Umbilical cord (tissue), 2 donors: ENCODE results near the gene NPTX1. TPM values are rescaled to one million over a fixed set of nuclear protein-coding genes. Genes with fewer than 3 reads are reported as not detected.

Experiments used
- DNase-seq: peaks from one replicate; pipeline ENCODE4 v3.0.0-alpha.2; 2015; ENCODE audit warnings: low spot score
- total RNA-seq: library from RNA; depleted of rRNA; stranded (reverse); fragments of >200 nt; gene quantifications from one replicate; pipeline ENCODE4 v1.2.3, GENCODE V29; 2014; ENCODE audit warnings: low replicate concordance; ENCODE audit not compliant: insufficient read depth

NPTX1 gene
- total RNA-seq, 1 donor from 2014 or later, result 0.48 TPM

DNA sequence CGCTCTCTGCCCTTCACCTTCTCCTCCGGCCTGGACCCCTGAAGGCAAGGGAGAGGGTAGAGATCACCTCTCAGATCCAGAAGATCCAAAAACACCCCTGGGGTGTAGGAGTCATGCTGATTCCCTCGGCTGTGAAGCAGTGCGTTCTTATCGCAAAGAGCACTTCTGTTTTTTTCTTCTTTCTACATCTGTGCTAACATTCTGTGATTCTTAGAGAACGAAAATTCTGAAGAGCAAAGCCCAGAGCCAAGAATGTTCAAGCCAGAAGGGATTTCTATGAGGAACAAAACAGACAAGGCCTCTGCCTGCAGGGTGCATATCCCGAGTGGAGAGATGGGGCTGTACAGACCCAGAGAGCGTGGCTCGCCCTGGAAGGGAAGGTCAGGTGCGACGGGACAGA, 17.2 kb downstream of the NPTX1 start:
- no peak for DNase-seq

DNA sequence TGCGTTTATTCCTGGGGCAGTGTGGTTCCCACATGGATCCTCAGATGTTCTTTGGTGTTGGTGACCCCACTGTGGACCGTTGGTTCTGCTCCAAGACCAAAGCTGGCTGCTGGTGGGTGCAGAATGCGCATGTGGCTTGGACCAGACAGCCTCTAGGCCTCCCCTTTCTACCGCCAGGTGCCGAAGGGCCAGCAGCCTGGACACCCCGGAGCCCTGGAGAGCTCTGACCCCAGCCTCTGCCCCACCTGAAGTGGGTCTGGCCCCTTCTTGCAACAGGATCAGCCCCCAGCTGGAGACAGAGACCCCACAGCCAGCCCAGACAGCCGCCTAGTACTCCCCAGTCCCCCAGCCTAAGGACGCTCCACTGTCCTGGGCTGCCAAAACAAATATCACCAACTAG, 18.4 kb downstream of the NPTX1 start:
- no peak for DNase-seq

DNA sequence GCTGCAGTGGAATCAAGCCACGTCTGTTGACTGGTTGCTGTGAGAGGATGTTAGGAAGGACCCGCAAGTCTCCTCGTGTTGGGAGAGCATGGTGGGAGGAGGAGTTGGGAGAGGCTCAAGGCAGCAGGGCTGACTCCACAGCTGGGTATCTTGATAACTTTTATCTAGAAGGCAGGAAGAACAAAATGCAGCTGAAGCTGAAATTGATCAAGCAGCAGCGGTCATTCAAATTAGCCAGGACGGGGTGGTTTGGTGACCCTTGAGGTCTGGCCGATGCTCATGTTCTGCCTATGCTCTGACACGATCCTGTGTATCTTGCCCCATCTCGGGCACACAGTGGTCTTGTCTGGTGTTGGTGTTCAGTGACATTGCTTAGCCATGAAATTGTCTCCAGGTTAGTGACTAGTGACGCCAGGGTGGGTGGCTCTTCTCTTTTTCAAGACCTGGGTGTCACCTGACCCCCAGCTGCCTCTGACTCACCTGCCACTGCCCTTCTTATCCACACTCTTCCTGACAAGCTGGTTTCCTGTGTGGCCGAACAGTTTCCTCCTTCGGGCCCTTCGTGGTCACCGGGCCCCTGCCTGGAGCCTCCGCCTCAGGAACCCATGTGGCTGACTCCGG, 19.1 kb downstream of the NPTX1 start:
- no peak for DNase-seq

DNA sequence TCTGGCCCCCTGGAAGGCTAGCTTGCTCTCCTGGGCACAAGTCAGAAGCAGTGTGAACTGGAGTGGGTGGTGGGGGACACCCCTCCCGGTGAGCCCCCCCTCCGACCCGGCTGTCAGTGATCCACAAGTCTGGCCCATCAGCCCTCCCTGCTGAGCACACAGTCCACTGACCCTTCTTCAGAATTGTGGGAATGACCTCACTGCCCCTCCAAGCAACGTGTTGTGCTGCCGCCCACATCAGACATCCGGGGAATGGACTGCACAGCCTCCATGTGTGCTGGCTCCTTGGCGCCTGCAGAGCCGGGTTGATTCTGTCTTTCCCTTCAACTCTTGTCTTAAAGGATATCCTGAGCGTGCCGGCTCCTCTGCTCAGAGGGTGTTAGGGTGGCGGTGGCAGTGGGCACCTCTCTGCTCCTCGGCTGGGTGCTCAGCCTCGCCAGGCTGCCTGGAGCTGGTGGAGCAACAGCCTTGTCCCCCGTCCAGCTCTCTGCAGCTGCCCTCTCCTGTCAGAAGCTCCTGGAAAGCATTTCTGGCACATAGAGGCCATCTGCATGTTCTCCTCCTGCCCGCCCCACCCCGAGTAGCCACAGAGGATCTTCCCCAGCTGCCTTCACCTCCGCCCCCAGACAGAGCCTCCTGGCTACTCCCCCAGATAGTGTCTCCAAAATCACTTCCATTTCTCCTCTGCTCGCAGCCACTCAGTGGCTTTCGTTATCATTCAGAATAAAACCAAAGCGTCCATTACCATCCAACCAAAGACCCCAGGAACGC, 19.8 kb downstream of the NPTX1 start:
- peak; percentile 71 for DNase-seq

DNA sequence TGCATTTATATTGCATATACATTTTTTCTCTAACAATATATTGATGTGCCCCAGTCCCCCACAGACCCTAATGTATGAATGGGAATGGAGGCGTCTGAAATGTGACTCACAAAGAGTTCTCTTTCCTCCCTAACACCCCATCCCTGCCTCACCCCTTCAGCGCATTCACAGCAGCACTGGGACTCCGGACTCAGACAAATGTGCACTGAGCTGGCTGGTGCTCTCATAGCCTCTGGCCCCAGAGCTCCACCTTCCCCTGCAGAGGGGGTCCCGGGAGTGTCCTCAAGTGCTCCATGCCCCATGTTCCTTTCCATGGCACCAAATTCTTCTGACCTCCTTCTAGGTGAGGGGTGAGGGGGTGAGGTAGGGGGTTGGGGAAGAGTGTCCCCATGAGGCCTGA, 20.6 kb downstream of the NPTX1 start:
- DNase-seq, result no peak

DNA sequence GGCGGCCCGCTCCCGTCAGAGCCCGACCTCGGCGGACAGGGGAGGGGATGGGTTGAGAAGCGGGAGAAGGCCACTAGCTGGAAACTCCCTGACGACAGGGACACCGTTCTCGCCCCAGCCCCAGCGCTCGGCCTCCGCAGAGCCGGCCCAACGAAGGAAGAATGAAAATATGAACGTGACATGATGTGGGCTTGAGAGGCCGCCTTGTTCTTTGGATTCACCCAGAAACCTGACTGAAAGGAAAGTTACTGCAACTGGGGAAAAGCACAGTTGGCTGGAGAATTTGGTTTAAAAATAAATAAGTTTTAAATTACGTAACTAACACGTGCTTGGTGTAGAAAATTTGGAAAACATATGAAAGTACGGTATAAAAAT, 21.1 kb downstream of the NPTX1 start:
- DNase-seq, result no peak

DNA sequence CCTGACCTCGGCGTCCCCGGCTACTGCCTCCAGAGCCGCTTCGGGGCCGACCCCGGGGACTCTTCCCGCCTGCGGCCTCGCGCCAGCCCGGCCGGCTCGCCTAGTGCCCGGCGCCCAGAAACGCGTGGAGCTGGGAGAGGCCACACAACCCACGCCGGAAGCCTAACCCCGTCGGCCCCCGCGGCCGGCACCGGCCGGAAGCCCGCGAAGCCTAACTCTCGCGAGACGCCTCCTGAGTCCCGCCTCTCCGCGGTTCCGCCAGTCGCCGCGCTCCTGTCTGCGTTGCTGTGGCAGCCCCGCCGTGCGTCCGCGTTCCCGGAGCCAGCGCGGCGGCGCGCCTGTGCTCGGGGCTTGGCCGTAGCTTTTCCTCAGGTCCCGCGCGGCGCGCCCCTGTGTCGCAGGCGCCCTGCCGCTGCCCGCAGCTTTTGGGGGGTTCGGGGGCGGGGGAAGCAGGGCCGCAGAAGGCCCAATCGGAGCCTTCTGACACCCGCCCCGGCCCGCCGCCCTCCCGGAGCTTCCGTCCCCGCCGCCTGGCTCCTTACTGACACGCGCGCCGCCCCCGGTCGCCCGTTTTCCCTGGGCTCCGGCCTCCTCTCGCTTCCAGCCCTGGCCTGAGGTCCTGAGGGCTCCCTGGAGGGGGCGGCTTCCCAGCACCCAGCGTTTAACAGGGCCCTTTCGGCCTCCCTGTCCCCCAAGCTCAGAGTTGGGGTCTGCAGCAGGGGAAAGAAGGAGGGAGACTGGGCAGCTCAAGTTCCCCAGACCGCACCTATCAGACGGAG, 21.7 kb downstream of the NPTX1 start:
- peak; percentile 97 for DNase-seq

DNA sequence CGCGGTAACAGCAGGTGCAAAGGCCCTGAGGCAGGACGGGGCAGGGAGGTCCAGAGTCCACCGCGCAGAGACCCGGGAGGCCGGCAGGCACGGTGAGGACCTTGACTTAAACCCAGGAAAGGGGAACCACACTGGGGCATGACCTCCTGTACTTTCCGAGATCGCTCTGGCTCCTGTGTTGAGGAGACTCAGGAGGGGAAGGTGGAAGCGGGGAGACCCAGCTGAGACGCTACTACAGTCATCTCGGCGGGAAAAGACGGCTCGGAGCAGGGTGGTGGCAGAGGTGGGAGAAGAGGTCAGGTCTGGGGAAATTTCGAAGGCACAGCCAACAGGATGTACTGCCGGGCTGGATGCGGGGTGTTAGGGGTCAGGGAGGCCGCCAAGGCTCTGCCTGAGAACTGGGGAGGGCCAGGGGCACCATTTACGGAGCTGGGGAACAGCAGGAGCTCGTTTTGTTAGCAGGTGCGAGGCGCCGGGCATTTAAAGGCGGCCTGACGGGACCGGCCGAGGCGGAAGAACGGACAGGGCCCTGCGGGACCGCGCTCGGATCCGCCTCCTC, 22.3 kb downstream of the NPTX1 start:
- no peak for DNase-seq

DNA sequence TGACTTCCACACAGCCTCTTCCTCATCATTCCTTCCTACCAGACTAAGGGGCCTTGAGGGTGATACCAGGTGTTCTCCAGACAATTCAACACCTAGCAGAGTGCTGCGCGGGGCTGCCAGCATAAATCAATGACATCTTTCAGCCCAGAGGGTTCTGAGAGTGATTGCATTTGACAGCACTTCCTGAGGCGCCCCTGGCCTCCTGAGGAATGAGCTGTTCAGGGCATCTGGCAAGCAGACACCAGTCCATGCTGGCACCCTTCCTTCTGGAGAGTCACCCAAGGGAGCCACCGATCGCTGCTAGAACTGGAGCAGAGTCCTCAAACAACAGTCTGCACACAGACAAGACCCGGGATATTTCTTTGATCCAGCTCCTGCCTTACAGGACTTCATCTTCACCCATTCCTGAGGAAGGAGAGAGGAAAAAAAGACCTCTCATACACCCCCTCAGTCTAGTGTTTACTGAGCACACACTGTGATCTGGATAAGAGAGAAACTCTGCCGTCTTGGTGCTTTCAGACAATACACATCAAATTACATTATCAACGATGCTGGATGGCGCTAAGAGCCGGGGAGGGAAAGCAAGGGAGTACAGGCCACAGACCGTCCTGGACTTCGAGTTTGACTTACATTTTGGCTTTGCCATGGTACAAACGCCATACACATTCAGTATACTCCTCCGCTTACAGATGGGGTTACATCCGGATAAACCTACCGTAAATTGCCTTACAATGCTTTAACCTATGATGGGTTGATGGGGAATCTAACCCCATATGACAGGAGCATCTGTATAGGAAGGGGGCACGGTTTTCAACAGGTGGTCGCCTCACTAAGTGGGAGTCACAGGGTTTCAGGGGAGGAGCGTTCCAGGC, 23.0 kb downstream of the NPTX1 start:
- DNase-seq, result no peak

DNA sequence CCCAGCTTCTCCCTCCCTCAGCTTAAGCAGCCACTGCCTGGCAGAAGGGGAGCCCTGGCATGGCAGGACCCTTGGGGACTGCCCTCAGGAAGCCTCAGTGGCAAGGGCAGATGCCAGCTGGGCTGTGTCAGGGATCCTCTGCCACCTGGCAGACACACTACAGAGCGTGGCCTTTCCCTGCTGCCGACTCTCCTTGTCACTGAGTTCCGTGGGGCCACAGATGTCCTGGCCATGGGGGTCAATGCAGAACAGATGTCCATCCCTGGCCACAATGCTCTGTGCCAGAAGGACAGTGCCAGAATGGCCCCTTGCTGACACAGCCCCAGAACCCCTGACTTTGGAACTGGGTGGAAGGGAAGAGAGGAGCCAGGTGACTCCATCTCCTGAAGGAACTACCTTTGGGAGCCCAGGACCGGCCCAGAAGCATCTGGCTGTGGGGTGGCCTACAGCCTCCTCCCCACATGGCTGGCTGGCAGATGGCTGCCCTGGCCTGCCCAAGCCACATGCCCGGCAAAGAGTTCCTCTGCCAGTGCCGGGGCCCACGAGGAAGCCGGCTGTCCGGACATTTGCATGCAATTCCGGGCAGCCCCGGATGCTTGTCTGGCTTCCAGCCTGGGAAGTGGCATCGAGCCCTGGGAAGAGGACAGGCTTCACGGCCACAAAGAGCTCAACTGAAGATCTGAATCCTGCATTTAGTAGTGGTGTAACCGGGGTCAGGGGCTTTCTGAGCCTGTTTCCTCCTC, 24.1 kb downstream of the NPTX1 start:
- DNase-seq, result no peak

DNA sequence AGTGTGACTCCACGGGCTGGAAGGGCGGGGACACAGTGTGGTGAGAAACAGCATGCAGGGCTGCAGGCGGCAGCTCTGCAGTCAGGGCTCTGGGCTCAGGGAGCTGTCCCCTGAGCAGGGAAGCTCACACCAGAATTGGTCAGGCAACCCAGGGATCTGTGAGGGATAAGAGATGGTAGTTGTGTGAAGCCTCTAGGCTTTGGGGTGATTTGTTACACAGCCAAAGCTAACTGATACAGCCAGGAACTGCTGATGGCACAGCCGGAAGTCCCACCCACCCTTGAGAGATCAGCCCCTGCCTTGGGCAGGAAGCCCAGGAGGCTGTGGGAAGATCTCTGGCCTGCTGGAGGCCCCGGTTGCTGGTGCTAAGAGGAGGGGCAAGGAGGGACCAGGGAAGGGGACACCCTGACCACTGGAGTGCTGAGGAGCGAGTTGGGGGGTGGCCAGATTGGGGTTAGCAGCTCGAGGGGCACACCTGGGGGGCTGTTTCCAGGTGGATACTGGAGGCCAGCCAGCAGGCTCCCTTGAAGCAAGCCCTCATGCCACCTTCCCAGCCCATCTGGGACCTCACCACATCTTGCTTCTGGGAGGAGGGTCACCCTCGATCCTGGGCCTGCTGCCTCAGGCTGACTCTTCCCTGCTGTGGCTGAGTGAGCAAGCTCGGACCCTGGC, 25.2 kb downstream of the NPTX1 start:
- DNase-seq, result no peak

DNA sequence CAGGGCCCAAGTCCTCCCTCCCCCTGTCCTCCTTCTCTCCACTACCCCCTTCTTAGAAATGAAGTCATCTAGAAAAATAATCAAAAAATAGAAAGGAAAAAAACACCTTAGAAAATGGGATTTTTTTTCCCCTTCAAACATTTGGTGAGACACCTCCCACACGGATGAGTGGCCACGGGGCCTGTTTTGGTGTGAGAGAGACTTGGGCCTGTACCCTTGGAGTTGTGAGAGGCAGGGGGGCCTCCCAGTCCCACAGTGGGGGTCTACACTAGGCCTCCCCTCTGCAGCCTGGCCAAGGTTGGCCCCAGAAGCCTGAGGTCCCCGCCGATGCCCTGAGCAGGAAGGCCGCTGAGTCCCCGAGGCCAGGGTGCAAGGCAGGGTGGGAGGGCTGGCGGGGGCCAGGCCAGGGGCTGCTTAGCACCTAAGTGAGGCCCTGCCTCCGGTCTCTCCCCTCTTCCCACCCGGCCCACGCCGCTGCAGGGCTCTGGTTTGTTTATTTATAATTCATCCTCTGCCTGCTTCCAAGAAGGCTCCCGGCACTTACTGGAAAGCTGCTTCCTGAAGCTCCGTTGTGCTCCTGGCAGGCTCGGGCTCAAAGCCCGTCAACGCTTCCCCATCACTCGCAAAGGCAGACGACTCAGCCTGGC, 26.4 kb downstream of the NPTX1 start:
- DNase-seq, result no peak

DNA sequence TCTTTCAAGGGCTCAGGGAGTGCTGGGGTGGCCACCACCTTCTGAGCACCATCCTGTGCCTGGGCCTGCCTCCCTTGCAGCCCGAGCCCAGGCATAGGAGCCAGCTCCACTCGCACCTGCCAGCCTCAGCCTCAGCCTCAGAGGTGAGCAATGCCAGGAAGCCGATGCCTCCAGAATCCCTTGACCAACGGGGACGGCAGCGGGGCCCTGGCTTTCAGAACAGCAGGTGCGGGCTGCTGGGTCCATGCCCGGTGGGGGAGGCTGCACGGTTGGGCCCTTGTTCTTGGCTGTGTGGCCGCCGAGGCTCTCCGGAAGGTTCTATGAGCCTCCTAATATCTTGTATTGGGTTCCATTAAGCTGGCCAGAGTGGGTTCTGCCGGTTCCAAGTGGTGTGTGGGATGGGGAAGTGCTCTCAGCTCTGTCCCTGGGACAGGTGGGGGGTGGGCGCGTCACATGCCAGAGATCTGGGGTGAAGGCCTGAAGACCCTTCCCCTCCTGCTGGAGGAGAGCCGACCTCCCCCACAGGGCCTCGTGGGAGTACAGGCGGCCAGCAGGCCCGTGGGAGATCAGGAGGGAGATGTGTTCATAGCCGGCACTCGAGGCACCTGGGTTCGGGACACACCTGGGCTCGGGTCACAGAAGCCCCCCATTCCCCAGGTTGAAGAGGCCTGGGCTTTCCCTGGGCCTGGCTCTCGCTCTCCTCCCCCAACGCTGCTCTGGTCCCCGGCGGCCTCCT, 27.0 kb downstream of the NPTX1 start:
- DNase-seq, result no peak

DNA sequence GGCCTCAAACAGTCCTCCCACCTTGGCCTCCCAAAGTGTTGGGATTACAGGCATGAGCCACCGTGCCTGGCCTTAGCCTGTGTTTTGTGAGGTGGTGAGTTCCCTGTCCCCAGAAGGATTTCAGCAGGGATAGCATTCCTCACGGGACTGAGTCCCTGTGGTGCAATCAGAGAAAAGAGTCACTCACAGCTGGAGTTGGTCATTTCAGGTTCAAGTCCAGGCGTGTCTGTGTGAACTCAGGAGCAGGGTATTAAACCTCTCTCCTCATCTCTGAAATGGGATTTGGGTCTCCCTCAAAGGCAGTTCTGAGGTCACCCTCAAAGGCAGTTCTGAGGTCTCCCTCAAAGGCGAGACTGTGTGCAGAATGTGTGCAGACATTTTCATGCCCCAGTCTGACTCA, 28.6 kb downstream of the NPTX1 start:
- DNase-seq, result no peak

DNA sequence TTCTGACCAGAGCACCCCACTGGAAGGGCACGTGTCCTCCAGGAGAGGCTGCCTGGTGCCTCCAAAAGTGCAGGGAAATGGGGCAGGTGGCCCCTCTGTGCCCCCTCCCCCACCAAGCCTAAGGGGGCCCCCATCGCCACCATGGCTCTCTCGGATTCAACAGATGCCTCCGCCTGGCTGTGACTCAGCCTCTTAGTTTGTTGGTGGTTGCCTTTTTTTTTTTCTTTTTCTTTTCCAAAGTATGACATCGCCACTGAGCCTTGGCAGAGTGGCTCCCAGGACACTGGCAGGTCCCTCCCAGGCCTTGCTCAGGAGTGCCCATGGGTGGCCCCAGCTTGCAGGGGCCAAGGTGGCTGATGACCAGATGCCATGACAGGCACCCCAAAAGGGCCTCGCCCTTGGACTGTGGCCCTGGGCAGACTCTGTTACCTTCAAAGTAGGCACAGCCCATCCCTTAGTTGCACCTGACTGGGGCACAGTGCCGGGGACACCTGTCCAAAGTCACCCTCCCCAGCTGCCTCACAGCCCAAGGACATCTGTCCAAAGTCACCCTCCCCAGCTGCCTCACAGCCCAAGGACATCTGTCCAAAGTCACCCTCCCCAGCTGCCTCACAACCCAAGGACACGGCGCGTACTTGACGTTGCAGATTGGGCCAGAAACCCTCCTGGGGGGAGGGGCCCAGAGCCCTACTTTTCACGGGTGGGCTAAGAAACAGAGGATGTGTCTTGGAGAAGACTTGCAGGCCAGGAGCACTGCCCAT, 29.6 kb downstream of the NPTX1 start:
- no peak for DNase-seq

DNA sequence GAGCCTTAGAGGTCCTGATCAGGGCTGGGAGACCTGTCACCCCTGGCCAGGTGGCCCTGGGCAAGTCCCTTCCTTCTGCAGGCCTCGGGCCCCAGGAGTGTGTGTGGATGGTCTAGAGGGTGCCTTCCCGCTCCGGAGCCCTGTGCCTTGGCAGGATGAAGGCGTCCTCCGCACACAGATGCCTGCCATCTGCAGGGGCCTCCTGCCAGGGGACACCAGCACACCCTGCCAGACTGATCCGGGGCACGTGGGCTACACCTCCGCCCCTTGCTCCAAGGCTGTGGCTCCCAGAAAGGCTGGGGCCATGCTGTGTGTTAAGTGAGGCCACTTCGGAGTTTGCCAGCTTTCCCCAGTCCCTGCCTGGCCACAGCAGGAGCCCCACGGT, 30.7 kb downstream of the NPTX1 start:
- DNase-seq, result no peak

DNA sequence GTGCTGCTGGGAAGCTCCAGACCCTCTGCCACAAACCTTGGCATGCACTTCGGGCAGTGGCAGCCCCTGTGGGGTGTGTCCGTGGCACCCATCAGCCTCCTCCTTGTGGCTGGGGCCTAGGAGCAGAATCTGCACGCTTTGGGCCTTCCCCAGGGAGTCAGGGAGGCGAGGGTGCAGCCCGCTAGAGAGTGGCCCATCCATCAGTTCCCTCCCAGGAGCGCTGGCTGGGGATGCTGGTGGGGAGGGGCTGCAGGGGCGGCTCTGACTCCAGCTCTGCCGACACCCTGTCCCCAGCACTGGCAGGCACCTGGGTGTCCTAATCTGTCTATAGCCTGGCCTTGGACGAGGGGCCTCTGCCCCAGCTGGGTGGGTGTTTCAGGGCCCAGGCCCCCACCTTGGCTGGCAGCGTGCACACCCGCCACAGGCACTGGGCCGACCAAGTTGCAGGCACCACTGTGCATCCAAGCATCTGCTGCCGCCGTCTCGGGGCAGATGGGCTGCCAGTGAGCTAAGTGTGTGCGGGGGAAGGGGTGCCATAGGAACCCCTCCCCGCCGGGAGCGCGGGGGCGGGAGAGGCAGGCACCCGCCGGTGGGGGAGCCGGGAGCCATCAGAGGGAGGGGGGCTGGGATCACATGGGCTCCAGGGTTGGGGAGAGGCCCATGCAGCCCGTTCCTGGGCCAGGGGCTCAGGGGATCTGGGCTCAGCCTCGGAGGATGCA, 31.2 kb downstream of the NPTX1 start:
- no peak for DNase-seq

DNA sequence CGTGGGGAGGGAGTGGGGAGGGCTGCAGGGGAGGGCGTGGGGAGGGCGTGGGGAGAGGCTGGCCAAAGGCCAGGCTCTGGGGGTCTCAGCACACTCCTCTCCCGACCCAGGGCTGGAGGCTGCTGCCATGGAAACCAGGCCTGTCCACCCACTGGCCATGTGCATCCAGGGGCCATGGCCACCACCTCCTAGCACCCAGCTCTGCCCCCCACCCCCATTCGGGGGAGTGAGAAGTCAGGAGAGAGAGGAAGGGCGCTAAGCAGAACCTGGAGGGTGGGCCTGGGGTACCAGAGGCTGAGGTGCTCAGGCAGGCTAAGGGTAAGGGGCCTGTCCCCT, 31.8 kb downstream of the NPTX1 start:
- no peak for DNase-seq
